Measurements from ENCODE around the gene RPS21.

GRCh38 chr20:62415354-62416111 lies 28.6 kb downstream of the RPS21 start:
- TF ChIP-seq TCF4 (CRISPR knock-in tag; IDR thresholded peaks at IDR 0.05; ENCODE audit: borderline replicate concordance), result no peak
- TF ChIP-seq RARB (CRISPR knock-in tag; IDR thresholded peaks at IDR 0.05), result no peak
- TF ChIP-seq, protein P1, sequence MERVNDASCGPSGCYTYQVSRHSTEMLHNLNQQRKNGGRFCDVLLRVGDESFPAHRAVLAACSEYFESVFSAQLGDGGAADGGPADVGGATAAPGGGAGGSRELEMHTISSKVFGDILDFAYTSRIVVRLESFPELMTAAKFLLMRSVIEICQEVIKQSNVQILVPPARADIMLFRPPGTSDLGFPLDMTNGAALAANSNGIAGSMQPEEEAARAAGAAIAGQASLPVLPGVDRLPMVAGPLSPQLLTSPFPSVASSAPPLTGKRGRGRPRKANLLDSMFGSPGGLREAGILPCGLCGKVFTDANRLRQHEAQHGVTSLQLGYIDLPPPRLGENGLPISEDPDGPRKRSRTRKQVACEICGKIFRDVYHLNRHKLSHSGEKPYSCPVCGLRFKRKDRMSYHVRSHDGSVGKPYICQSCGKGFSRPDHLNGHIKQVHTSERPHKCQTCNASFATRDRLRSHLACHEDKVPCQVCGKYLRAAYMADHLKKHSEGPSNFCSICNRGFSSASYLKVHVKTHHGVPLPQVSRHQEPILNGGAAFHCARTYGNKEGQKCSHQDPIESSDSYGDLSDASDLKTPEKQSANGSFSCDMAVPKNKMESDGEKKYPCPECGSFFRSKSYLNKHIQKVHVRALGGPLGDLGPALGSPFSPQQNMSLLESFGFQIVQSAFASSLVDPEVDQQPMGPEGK (CRISPR knock-in tag; IDR thresholded peaks at IDR 0.05; ENCODE audit: borderline replicate concordance), result no peak

Measured in SK-N-SH treated with all-trans-retinoic acid at 6 μM for 48 hours (cell line).